HG03135 (cell line): ENCODE measurements around the gene UGT1A4.
"Not testable (repeated sequence)": the region's sequence is repeated elsewhere in the genome, so short reads cannot be mapped to it uniquely, and the experiment has no call there.

ENCODE experiments used
- ATAC-seq: cut with Tn5 transposase; IDR thresholded peaks from one replicate; pipeline ENCODE4 v1.9.1; 2021; ENCODE audit warnings: mild to moderate bottlenecking, moderate library complexity; ENCODE audit not compliant: unreplicated experiment

UGT1A4 gene

GRCh38 chr2:233699424-233700027 is 19.0 kb upstream of the UGT1A4 start:
- no peak for ATAC-seq

- ATAC-seq: no peak
Measured at GRCh38 chr2:233700028-233700635, 18.4 kb upstream of the UGT1A4 start.

GRCh38 chr2:233700842-233701241 is 17.7 kb upstream of the UGT1A4 start:
- ATAC-seq: not testable (repeated sequence)

GRCh38 chr2:233702238-233702637 is 16.3 kb upstream of the UGT1A4 start:
- ATAC-seq: no peak

GRCh38 chr2:233705911-233706506 is 12.5 kb upstream of the UGT1A4 start:
- ATAC-seq: no peak

GRCh38 chr2:233706720-233707119 is 11.8 kb upstream of the UGT1A4 start:
- no peak for ATAC-seq

GRCh38 chr2:233707940-233708644 is 10.4 kb upstream of the UGT1A4 start:
- ATAC-seq: no peak

GRCh38 chr2:233708942-233709341 is 9.6 kb upstream of the UGT1A4 start:
- no peak for ATAC-seq

GRCh38 chr2:233711312-233712008 is 7.1 kb upstream of the UGT1A4 start:
- ATAC-seq: no peak

GRCh38 chr2:233712611-233713261 is 5.8 kb upstream of the UGT1A4 start, which contains the start of gene UGT1A5:
UGT1A5 (plus strand) TSS chr2:233712907; CDS start chr2:233712992, 85 bp downstream.
- ATAC-seq: no peak

- ATAC-seq: no peak
Measured at GRCh38 chr2:233713262-233713615, 5.3 kb upstream of the UGT1A4 start.

GRCh38 chr2:233714121-233714520 is 4.4 kb upstream of the UGT1A4 start:
- ATAC-seq: no peak

GRCh38 chr2:233728723-233729301 is 10.3 kb downstream of the UGT1A4 start, which contains the start of gene UGT1A3:
UGT1A3 (plus strand) TSS chr2:233729042; CDS start chr2:233729127, 85 bp downstream.
- ATAC-seq: no peak

- not testable (repeated sequence) for ATAC-seq
Measured at GRCh38 chr2:233736868-233737653, 18.5 kb downstream of the UGT1A4 start.

GRCh38 chr2:233740870-233741269 is 22.3 kb downstream of the UGT1A4 start:
- ATAC-seq: no peak

- ATAC-seq: no peak
Measured at GRCh38 chr2:233743464-233744259, 25.1 kb downstream of the UGT1A4 start.

GRCh38 chr2:233745073-233745755 is 26.7 kb downstream of the UGT1A4 start:
- ATAC-seq: no peak

- not testable (repeated sequence) for ATAC-seq
Measured at GRCh38 chr2:233745838-233746237, 27.3 kb downstream of the UGT1A4 start.
